IMR-90 (cell line): ENCODE results near the gene ERC2. TPM values are rescaled to one million over a fixed set of nuclear protein-coding genes. Genes with fewer than 3 reads are reported as not detected.
"Not testable (repeated sequence)": the region's sequence is repeated elsewhere in the genome, so short reads cannot be mapped to it uniquely, and the experiment has no call there.

Experiments
- ATAC-seq: fragments of 200-7000 bp; cut with Tn5 transposase; 2 replicates; pipeline ENCODE4 v1.9.1; 2020; ENCODE audit warnings: low read depth, mild to moderate bottlenecking, moderate library complexity
- BruUV-seq: library from RNA; stranded (reverse); fragments of 400-500 nt; replicated peaks from 2 replicates; lab custom pipeline; 2021; lab: Mats Ljungman, UMichigan
- CTCF ChIA-PET: fragments of 300-600 bp; formaldehyde crosslinking; extraction: SDS; loops from one replicate; lab custom pipeline; 2021; ENCODE audit warnings: antibody characterized with exemption; lab: Yijun Ruan, JAX
- POLR2A ChIA-PET: fragments of 300-600 bp; sonication (Branson Sonifier 250); formaldehyde crosslinking; loops from one replicate; lab custom pipeline; 2022; ENCODE audit warnings: antibody characterized with exemption; ENCODE audit not compliant: unreplicated experiment; lab: Charles Lee
- DNase-seq: peaks from one replicate; pipeline ENCODE4 v3.0.0; 2013
- H2AFZ ChIP-seq: replicated peaks from 2 replicates; pipeline ENCODE3; 2013; ENCODE audit warnings: low read length, mild to moderate bottlenecking; ENCODE audit not compliant: poor library complexity
- H2AK5ac ChIP-seq: 2 replicates; pipeline ENCODE4 v1.6.1; 2013; ENCODE audit warnings: low read depth, low read length, inconsistent platforms
- H2AK9ac ChIP-seq: replicated peaks from 2 replicates; pipeline ENCODE3; 2013; ENCODE audit warnings: mild to moderate bottlenecking, low read depth, low read length, moderate library complexity; ENCODE audit not compliant: poor library complexity
- H2BK120ac ChIP-seq: 2 replicates; pipeline ENCODE4 v1.6.1; 2013; ENCODE audit warnings: low read depth, low read length, inconsistent platforms
- H2BK15ac ChIP-seq: 3 replicates; pipeline ENCODE4 v1.6.1; 2013; ENCODE audit warnings: low read depth, low read length, inconsistent platforms
- H2BK20ac ChIP-seq: 2 replicates; pipeline ENCODE4 v1.6.1; 2013; ENCODE audit warnings: low read depth, mild to moderate bottlenecking, inconsistent platforms, low read length, moderate library complexity
- H2BK5ac ChIP-seq: 2 replicates; pipeline ENCODE4 v1.6.1; 2013; ENCODE audit warnings: mild to moderate bottlenecking, low read depth, low read length, inconsistent platforms; ENCODE audit not compliant: poor library complexity, severe bottlenecking
- H3K14ac ChIP-seq: replicated peaks from 2 replicates; pipeline ENCODE4 v1.6.1; 2013; ENCODE audit warnings: low read depth, low read length, inconsistent platforms
- H3K18ac ChIP-seq: 2 replicates; pipeline ENCODE4 v1.6.1; 2013; ENCODE audit warnings: low read depth, low read length, control low read depth
- H3K23ac ChIP-seq: 2 replicates; pipeline ENCODE4 v1.6.1; 2013; ENCODE audit warnings: low read depth, low read length, inconsistent platforms
- H3K27ac ChIP-seq: 2 replicates; pipeline ENCODE4 v1.5.1; 2013; ENCODE audit warnings: mild to moderate bottlenecking, control low read depth, low read length; ENCODE audit not compliant: insufficient read depth
- H3K27me3 ChIP-seq: 2 replicates; pipeline ENCODE4 v1.6.1; 2013; ENCODE audit warnings: low read length; ENCODE audit not compliant: control insufficient read depth, insufficient read depth
- H3K36me3 ChIP-seq: 2 replicates; pipeline ENCODE4 v1.6.1; 2013; ENCODE audit warnings: low read length, mixed read lengths; ENCODE audit not compliant: control insufficient read depth, insufficient read depth
- H3K4ac ChIP-seq: 2 replicates; pipeline ENCODE4 v1.6.1; 2013; ENCODE audit warnings: low read depth, low read length, inconsistent platforms
- H3K4me1 ChIP-seq: 2 replicates; pipeline ENCODE4 v1.6.1; 2013; ENCODE audit warnings: low read length, mixed read lengths; ENCODE audit not compliant: control insufficient read depth, insufficient read depth
- H3K4me2 ChIP-seq: 2 replicates; pipeline ENCODE4 v1.6.1; 2013; ENCODE audit warnings: low read depth, mild to moderate bottlenecking, control low read depth, low read length, moderate library complexity
- H3K4me3 ChIP-seq: 2 replicates; pipeline ENCODE4 v1.5.1; 2013; ENCODE audit warnings: low read depth, mild to moderate bottlenecking, control low read depth, low read length, moderate library complexity; ENCODE audit not compliant: insufficient read depth
- H3K56ac ChIP-seq: 2 replicates; pipeline ENCODE4 v1.6.1; 2013; ENCODE audit warnings: low read length, inconsistent platforms; ENCODE audit not compliant: insufficient read depth; ENCODE audit errors: extremely low read depth
- H3K79me1 ChIP-seq, 2 experiments: 2 replicates each; pipeline ENCODE4 v1.6.1; 2013; ENCODE audit warnings: low read length in 2 of 2, inconsistent platforms in 1 of 2, low read depth in 1 of 2
- H3K9ac ChIP-seq: 2 replicates; pipeline ENCODE4 v1.6.1; 2013; ENCODE audit warnings: low read depth, low read length, control low read depth
- H3K9me1 ChIP-seq: 2 replicates; pipeline ENCODE4 v1.6.1; 2013; ENCODE audit warnings: low read length, inconsistent platforms; ENCODE audit not compliant: insufficient read depth
- H3K9me3 ChIP-seq: 2 replicates; pipeline ENCODE4 v1.6.1; 2013; ENCODE audit warnings: low read length; ENCODE audit not compliant: control insufficient read depth, insufficient read depth
- H4K20me1 ChIP-seq: 2 replicates; pipeline ENCODE4 v1.6.1; 2013; ENCODE audit warnings: low read length, inconsistent platforms; ENCODE audit not compliant: insufficient read depth
- H4K5ac ChIP-seq: 2 replicates; pipeline ENCODE4 v1.6.1; 2013; ENCODE audit warnings: mild to moderate bottlenecking, low read depth, low read length, control low read depth
- H4K8ac ChIP-seq, 2 experiments: 2 replicates each; pipeline ENCODE4 v1.6.1; 2013; ENCODE audit warnings: low read depth in 2 of 2, low read length in 2 of 2, control low read depth in 1 of 2, inconsistent platforms in 1 of 2
- H4K91ac ChIP-seq: 2 replicates; pipeline ENCODE4 v1.6.1; 2013; ENCODE audit warnings: low read depth, low read length, inconsistent platforms; ENCODE audit not compliant: insufficient read depth
- RAD21 ChIP-seq: IDR thresholded peaks from 2 replicates; pipeline ENCODE4 v1.6.1; 2012; ENCODE audit warnings: low read length, improper control_type of control experiment
- WGBS, 2 experiments: methylation state at CpG; one replicate each; pipeline versions ENCODE4 v1.1.5 to v1.1.7; 2013; ENCODE audit warnings: missing lambda C conversion rate in 2 of 2; ENCODE audit not compliant: insufficient read length in 1 of 2; ENCODE audit errors: extremely low coverage in 2 of 2; 5-methylcytosine and 5-hydroxymethylcytosine counted together
- dilution Hi-C: fragments of 300-500 bp; cut with HindIII; formaldehyde crosslinking; loops from one replicate; pipeline ENCODE4 v1.14.3; 2018; ENCODE audit warnings: low sequenced_read_pairs; ENCODE audit not compliant: unreplicated experiment
- in situ Hi-C: fragments of 300-500 bp; cut with MboI; formaldehyde crosslinking; loops from 3 replicates; pipeline ENCODE4 v1.14.3; 2019; ENCODE audit warnings: low sequenced_read_pairs, inconsistent platforms, mixed read lengths
- intact Hi-C: fragments of 100-400 bp; cut with micrococcal nuclease; formaldehyde crosslinking; loops from 2 replicates; pipeline ENCODE4 v1.10.0; 2022
- polyA plus RNA-seq, 3 experiments: library from polyadenylated mRNA; depleted of rRNA; stranded (reverse); fragments of >200 nt; gene quantifications; 2 replicates each; pipeline ENCODE4 v1.2.3, GENCODE V29; 2012; ENCODE audit warnings: low replicate concordance in 1 of 3
- total RNA-seq: library from RNA; depleted of rRNA; stranded (reverse); fragments of >200 nt; gene quantifications from 2 replicates; pipeline ENCODE4 v1.2.3, GENCODE V29; 2012
- TF ChIP-seq, protein P1 (sequence below): conservative IDR thresholded peaks from 2 replicates; pipeline ENCODE4 v1.5.1; 2012; ENCODE audit warnings: mild to moderate bottlenecking, low read depth, low read length, improper control_type of control experiment

ERC2 gene
- total and polyA plus RNA-seq, 2 of the 4 experiments (the other 2 are of a cell fraction), result 0.17 to 0.18 TPM

DNA sequence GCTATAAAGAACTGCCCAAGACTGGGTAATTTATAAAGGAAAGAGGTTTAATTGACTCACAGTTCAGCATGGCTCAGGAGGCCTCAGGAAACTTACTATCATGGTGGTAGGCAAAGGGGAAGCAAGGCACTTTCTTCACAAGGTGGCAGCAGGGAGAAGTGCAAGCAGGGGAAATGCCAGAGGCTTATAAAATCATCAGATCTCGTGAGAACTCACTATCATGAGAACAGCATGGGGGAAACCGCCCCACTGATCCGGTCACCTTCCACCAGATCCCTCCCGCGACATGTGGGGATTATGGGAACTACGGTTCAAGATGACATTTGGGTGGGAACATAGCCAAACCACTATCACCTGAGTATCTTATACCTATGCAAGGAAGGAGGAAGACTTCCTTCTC, 963.2 kb downstream of the ERC2 start:
- H3K4me1 ChIP-seq, H2BK5ac ChIP-seq, H3K9ac ChIP-seq, H3K36me3 ChIP-seq, H2BK20ac ChIP-seq, H3K9me3 ChIP-seq, dilution Hi-C loops, H3K9me1 ChIP-seq, in situ Hi-C loops, H4K5ac ChIP-seq, H3K79me1 ChIP-seq, H2AK9ac ChIP-seq, H3K23ac ChIP-seq, H2BK15ac ChIP-seq, CTCF ChIA-PET, H4K91ac ChIP-seq, H3K27me3 ChIP-seq, H3K4me3 ChIP-seq, BruUV-seq, H4K20me1 ChIP-seq, H4K8ac ChIP-seq, ATAC-seq, H2AK5ac ChIP-seq, H3K27ac ChIP-seq, H3K56ac ChIP-seq, POLR2A ChIA-PET, H2AFZ ChIP-seq, H2BK120ac ChIP-seq, H3K14ac ChIP-seq, H3K18ac ChIP-seq, H3K4me2 ChIP-seq: not testable (repeated sequence)
- intact Hi-C loops, result loop anchor here (5.0 kb wide), 1 partner anchor 217 kb away; no protein-coding TSS in a partner anchor
- 0 out of 2 replicates have a peak overlapping the region, but pooled peaks have one; percentile 23 for H3K4ac ChIP-seq
- no CpG with 5 or more reads among the region's 6 CpGs for WGBS, 2 experiments
- peak; percentile 37 for TF ChIP-seq RAD21
- TF ChIP-seq, protein P1, sequence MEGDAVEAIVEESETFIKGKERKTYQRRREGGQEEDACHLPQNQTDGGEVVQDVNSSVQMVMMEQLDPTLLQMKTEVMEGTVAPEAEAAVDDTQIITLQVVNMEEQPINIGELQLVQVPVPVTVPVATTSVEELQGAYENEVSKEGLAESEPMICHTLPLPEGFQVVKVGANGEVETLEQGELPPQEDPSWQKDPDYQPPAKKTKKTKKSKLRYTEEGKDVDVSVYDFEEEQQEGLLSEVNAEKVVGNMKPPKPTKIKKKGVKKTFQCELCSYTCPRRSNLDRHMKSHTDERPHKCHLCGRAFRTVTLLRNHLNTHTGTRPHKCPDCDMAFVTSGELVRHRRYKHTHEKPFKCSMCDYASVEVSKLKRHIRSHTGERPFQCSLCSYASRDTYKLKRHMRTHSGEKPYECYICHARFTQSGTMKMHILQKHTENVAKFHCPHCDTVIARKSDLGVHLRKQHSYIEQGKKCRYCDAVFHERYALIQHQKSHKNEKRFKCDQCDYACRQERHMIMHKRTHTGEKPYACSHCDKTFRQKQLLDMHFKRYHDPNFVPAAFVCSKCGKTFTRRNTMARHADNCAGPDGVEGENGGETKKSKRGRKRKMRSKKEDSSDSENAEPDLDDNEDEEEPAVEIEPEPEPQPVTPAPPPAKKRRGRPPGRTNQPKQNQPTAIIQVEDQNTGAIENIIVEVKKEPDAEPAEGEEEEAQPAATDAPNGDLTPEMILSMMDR, result peak; percentile 33
- peak; percentile 44 for DNase-seq
